H1 (cell line): ENCODE data around the gene GALNT2. TPM values are rescaled to one million over a fixed set of nuclear protein-coding genes. Genes with fewer than 3 reads are reported as not detected.

Experiments
- BCL11A ChIP-seq, 2 experiments: IDR thresholded peaks; one replicate each; pipeline ENCODE4 v1.6.1; 2011; ENCODE audit warnings: low read depth in 2 of 2, low read length in 2 of 2, mild to moderate bottlenecking in 2 of 2
- CEBPB ChIP-seq: IDR thresholded peaks from 2 replicates; pipeline ENCODE4 v1.6.1; 2012; ENCODE audit warnings: low read depth, low read length
- CHD1 ChIP-seq: IDR thresholded peaks from 2 replicates; pipeline ENCODE4 v1.6.1; 2012; ENCODE audit warnings: low read depth, low read length, improper control_type of control experiment
- CTCF ChIP-seq, 3 experiments: IDR thresholded peaks; 1 replicate in 2 of 3; 2 replicates in 1 of 3; pipeline versions ENCODE4 v1.5.1 to v1.6.1; 2011; ENCODE audit warnings: low read length in 3 of 3, mild to moderate bottlenecking in 3 of 3, inconsistent platforms in 2 of 3, low read depth in 1 of 3, moderate library complexity in 1 of 3; ENCODE audit not compliant: insufficient read depth in 1 of 3; ENCODE audit errors: control extremely low read depth in 1 of 3
- FOSL1 ChIP-seq: IDR thresholded peaks from 2 replicates; pipeline ENCODE4 v1.6.1; 2011; ENCODE audit warnings: mild to moderate bottlenecking, low read depth, low read length, moderate library complexity; ENCODE audit not compliant: insufficient read depth
- HDAC2 ChIP-seq, 2 experiments: fragments of 300-600 bp in 1 of 2; sonication (generic) in 1 of 2; IDR thresholded peaks; 2 replicates each; pipeline ENCODE4 v1.6.1; 2011 to 2012; ENCODE audit warnings: low read depth in 2 of 2, low read length in 2 of 2, mild to moderate bottlenecking in 2 of 2, moderate library complexity in 2 of 2, borderline replicate concordance in 1 of 2, inconsistent platforms in 1 of 2
- MAFK ChIP-seq: IDR thresholded peaks from 2 replicates; pipeline ENCODE4 v1.6.1; 2012; ENCODE audit warnings: low read depth, mild to moderate bottlenecking, improper control_type of control experiment, low read length
- polyA plus RNA-seq, 7 experiments: library from polyadenylated mRNA; depleted of rRNA in 3 of 7; stranded (reverse) in 5 of 7; unstranded in 2 of 7; fragments of >200 nt in 5 of 7; fragments of 200-250 nt in 2 of 7; gene quantifications; 1 replicate in 5 of 7; 2 replicates in 1 of 7; 4 replicates in 1 of 7; pipeline versions ENCODE4 v1.2.1 to v1.2.3, GENCODE V29; 2011 to 2013; ENCODE audit warnings: missing spikeins in 2 of 7, mixed read lengths in 2 of 7
- total RNA-seq: library from RNA; stranded (reverse); fragmentation: NEBNext Ultra II Directional; extraction: Animal tissue kit (Norgen Biotek cat#: 25700); gene quantifications from 2 replicates; pipeline ENCODE4 v1.2.1, GENCODE V29; 2021

GALNT2 gene
- total and polyA plus RNA-seq, 2 of the 8 experiments (the other 6 are each of a cell fraction or from before 2014, with no cell fraction given), result 34.5 to 75.3 TPM

GRCh38 chr1:230262867-230263567 lies 196.0 kb downstream of the GALNT2 start (continued):
- no peak for TF ChIP-seq FOSL1
- TF ChIP-seq CTCF (IDR thresholded peaks at IDR 0.05; ENCODE audit: control extremely low read depth in 1 of 3, insufficient read depth in 1 of 3, low read depth in 1 of 3, low read length in 3 of 3), result no peak
- no peak for TF ChIP-seq HDAC2 (IDR thresholded peaks at IDR 0.05; ENCODE audit: borderline replicate concordance in 1 of 2, low read depth in 2 of 2, low read length in 2 of 2)
- TF ChIP-seq MAFK, result no peak
- TF ChIP-seq CHD1, result no peak
- TF ChIP-seq CEBPB, result no peak
- TF ChIP-seq BCL11A (IDR thresholded peaks at IDR 0.05; ENCODE audit: low read depth in 2 of 2, low read length in 2 of 2), result no peak
